Activated CD4-positive, alpha-beta T cell treated with anti-CD3 and anti-CD28 coated beads, Interleukin-2, Interleukin-4, amounts not matched to agents 100 ng/mL and 50 ng/mL, durations not matched to agents 16 hours and 8 hours (primary cell): Measurements from ENCODE around the gene GTSE1.
A peak's percentile ranks its signal among the peaks of the same experiment; 100 is the strongest.
"Not testable (repeated sequence)": the region's sequence is repeated elsewhere in the genome, so short reads cannot be mapped to it uniquely, and the experiment has no call there.

Source experiments
- DNase-seq: peaks from one replicate; pipeline ENCODE4 v3.0.0-alpha.2; 2020; ENCODE audit warnings: low spot score

Gene GTSE1

GRCh38 chr22:46296257-46297150 lies at the start of gene GTSE1:
GTSE1 (plus strand) TSS chr22:46296870; CDS start chr22:46297401, 531 bp downstream.
- peak; percentile 99 for DNase-seq

GRCh38 chr22:46247443-46247975 lies 49.2 kb upstream of the GTSE1 start:
- DNase-seq, result no peak

- peak; percentile 92 for DNase-seq
Observed at GRCh38 chr22:46250035-46250782, 46.5 kb upstream of the GTSE1 start, which contains the start of gene CDPF1. CDPF1 (minus strand) TSS chr22:46250293; CDS start chr22:46248284, 2,009 bp downstream.

- no peak for DNase-seq
Observed at GRCh38 chr22:46250783-46251125, 45.9 kb upstream of the GTSE1 start.

- no peak for DNase-seq
Observed at GRCh38 chr22:46251266-46251665, 45.4 kb upstream of the GTSE1 start.

GRCh38 chr22:46251816-46252380 lies 44.8 kb upstream of the GTSE1 start:
- DNase-seq, result peak; percentile 75

- DNase-seq, result no peak
Observed at GRCh38 chr22:46256358-46256958, 40.2 kb upstream of the GTSE1 start.

GRCh38 chr22:46259374-46259773 lies 37.3 kb upstream of the GTSE1 start:
- DNase-seq, result no peak

- DNase-seq, result no peak
Observed at GRCh38 chr22:46260038-46260437, 36.6 kb upstream of the GTSE1 start.

GRCh38 chr22:46262449-46263215 lies 34.0 kb upstream of the GTSE1 start:
- no peak for DNase-seq

GRCh38 chr22:46263216-46263590 lies 33.5 kb upstream of the GTSE1 start, which contains the start of gene PKDREJ:
PKDREJ (minus strand) TSS chr22:46263343; CDS start chr22:46263322, 21 bp downstream.
- DNase-seq, result no peak

GRCh38 chr22:46264520-46264919 lies 32.1 kb upstream of the GTSE1 start:
- DNase-seq, result not testable (repeated sequence)

GRCh38 chr22:46265627-46266026 lies 31.0 kb upstream of the GTSE1 start:
- DNase-seq, result not testable (repeated sequence)

GRCh38 chr22:46267431-46268279 lies 29.0 kb upstream of the GTSE1 start, which contains the start of gene TTC38:
TTC38 (plus strand) TSS chr22:46268008; CDS start chr22:46268040, 32 bp downstream.
- DNase-seq, result peak; percentile 41

GRCh38 chr22:46269564-46269963 lies 27.1 kb upstream of the GTSE1 start:
- no peak for DNase-seq

- no peak for DNase-seq
Observed at GRCh38 chr22:46272196-46272595, 24.5 kb upstream of the GTSE1 start.

- no peak for DNase-seq
Observed at GRCh38 chr22:46272762-46273431, 23.8 kb upstream of the GTSE1 start.

GRCh38 chr22:46273432-46274148 lies 23.1 kb upstream of the GTSE1 start:
- DNase-seq, result no peak

GRCh38 chr22:46274381-46274780 lies 22.3 kb upstream of the GTSE1 start:
- no peak for DNase-seq
